Transverse colon (tissue), 3 donors: ENCODE results near the gene USP34.

ENCODE experiments used
- CTCF ChIP-seq, 5 experiments: fragments of 200-600 bp in 3 of 5; fragments of 450-650 bp in 2 of 5; sonication (generic) in 3 of 5; IDR thresholded peaks; 1 replicate in 2 of 5; 2 replicates in 3 of 5; pipeline ENCODE4 v1.5.1; 2016 to 2017; ENCODE audit warnings: antibody characterized with exemption in 5 of 5, inconsistent platforms in 3 of 5, mild to moderate bottlenecking in 2 of 5, moderate library complexity in 1 of 5
- EP300 ChIP-seq: sonication (generic); formaldehyde crosslinking; IDR thresholded peaks from one replicate; pipeline ENCODE4 v1.6.1; 2017; ENCODE audit warnings: antibody characterized with exemption, low read depth
- POLR2A ChIP-seq: fragments of 450-650 bp; IDR thresholded peaks from one replicate; pipeline ENCODE4 v1.6.1; 2016; ENCODE audit warnings: antibody characterized with exemption, mild to moderate bottlenecking, moderate library complexity

GRCh38 chr2:61415265-61415664 lies 55.6 kb downstream of the USP34 start:
- TF ChIP-seq CTCF (IDR thresholded peaks at IDR 0.05), result no peak
- no peak for TF ChIP-seq POLR2A
- no peak for TF ChIP-seq EP300
